ENCODE data around the gene GSG1.
"Not testable (repeated sequence)": the region's sequence is repeated elsewhere in the genome, so short reads cannot be mapped to it uniquely, and the experiment has no call there.

The GSG1 gene

GRCh38 chr12:13088496-13088895 is 15.0 kb downstream of the GSG1 start:
- DNase-seq: no peak

GRCh38 chr12:13087766-13088165 is 15.7 kb downstream of the GSG1 start:
- DNase-seq: no peak

GRCh38 chr12:13085968-13086686 is 17.3 kb downstream of the GSG1 start:
- no peak for DNase-seq

- no peak for DNase-seq
Observed at GRCh38 chr12:13084898-13085640, 18.4 kb downstream of the GSG1 start.

- DNase-seq: not testable (repeated sequence)
Observed at GRCh38 chr12:13083638-13084037, 19.8 kb downstream of the GSG1 start.

GRCh38 chr12:13082861-13083260 is 20.6 kb downstream of the GSG1 start:
- no peak for DNase-seq

- DNase-seq: no peak
Observed at GRCh38 chr12:13080266-13080665, 23.2 kb downstream of the GSG1 start.

- no peak for DNase-seq
Observed at GRCh38 chr12:13079440-13079906, 24.0 kb downstream of the GSG1 start.

GRCh38 chr12:13075786-13076570 is 27.5 kb downstream of the GSG1 start:
- DNase-seq: no peak

GRCh38 chr12:13075118-13075480 is 28.4 kb downstream of the GSG1 start:
- no peak for DNase-seq

- no peak for DNase-seq
Observed at GRCh38 chr12:13074396-13075117, 28.9 kb downstream of the GSG1 start.

GRCh38 chr12:13073173-13073572 is 30.3 kb downstream of the GSG1 start:
- no peak for DNase-seq

GRCh38 chr12:13071305-13072280 is 31.9 kb downstream of the GSG1 start:
- DNase-seq: no peak

- DNase-seq: no peak
Observed at GRCh38 chr12:13069380-13069779, 34.1 kb downstream of the GSG1 start.

- no peak for DNase-seq
Observed at GRCh38 chr12:13067322-13067721, 36.1 kb downstream of the GSG1 start.

GRCh38 chr12:13066459-13066858 is 37.0 kb downstream of the GSG1 start:
- DNase-seq: no peak

GRCh38 chr12:13066014-13066413 is 37.5 kb downstream of the GSG1 start:
- DNase-seq: no peak

- DNase-seq: no peak
Observed at GRCh38 chr12:13062669-13063068, 40.8 kb downstream of the GSG1 start.

GRCh38 chr12:13061377-13061776 is 42.1 kb downstream of the GSG1 start:
- no peak for DNase-seq

- DNase-seq: no peak
Observed at GRCh38 chr12:13060581-13060980, 42.9 kb downstream of the GSG1 start.

GRCh38 chr12:13053617-13054016 is 49.9 kb downstream of the GSG1 start:
- DNase-seq: not testable (repeated sequence)

- DNase-seq: no peak
Observed at GRCh38 chr12:13052421-13052820, 51.0 kb downstream of the GSG1 start.
